LNCAP (cell line): ENCODE data around the gene SRRT.

Source experiments
- CTCF ChIP-seq: fragments of 450-650 bp; IDR thresholded peaks from 2 replicates; pipeline ENCODE4 v1.5.1; 2017; ENCODE audit warnings: mild to moderate bottlenecking

The SRRT gene

GRCh38 chr7:100908512-100908911 lies 33.6 kb downstream of the SRRT start:
- no peak for TF ChIP-seq CTCF

GRCh38 chr7:100911484-100911883 lies 36.6 kb downstream of the SRRT start:
- TF ChIP-seq CTCF, result no peak

- TF ChIP-seq CTCF, result no peak
Observed at GRCh38 chr7:100914208-100914878, 39.4 kb downstream of the SRRT start.

- TF ChIP-seq CTCF, result no peak
Observed at GRCh38 chr7:100914879-100915447, 40.1 kb downstream of the SRRT start.

GRCh38 chr7:100921039-100921438 lies 46.1 kb downstream of the SRRT start:
- no peak for TF ChIP-seq CTCF

GRCh38 chr7:100929808-100930174 lies 54.9 kb downstream of the SRRT start:
- no peak for TF ChIP-seq CTCF

- TF ChIP-seq CTCF, result no peak
Observed at GRCh38 chr7:100933734-100934133, 58.8 kb downstream of the SRRT start.
